Measurements from ENCODE around the gene MRPS12. TPM values are rescaled to one million over a fixed set of nuclear protein-coding genes. Genes with fewer than 3 reads are reported as not detected.
A peak's percentile ranks its signal among the peaks of the same experiment; 100 is the strongest.

Gene MRPS12
- total RNA-seq, 1 experiment from 2014 or later = 88.0 TPM

DNA sequence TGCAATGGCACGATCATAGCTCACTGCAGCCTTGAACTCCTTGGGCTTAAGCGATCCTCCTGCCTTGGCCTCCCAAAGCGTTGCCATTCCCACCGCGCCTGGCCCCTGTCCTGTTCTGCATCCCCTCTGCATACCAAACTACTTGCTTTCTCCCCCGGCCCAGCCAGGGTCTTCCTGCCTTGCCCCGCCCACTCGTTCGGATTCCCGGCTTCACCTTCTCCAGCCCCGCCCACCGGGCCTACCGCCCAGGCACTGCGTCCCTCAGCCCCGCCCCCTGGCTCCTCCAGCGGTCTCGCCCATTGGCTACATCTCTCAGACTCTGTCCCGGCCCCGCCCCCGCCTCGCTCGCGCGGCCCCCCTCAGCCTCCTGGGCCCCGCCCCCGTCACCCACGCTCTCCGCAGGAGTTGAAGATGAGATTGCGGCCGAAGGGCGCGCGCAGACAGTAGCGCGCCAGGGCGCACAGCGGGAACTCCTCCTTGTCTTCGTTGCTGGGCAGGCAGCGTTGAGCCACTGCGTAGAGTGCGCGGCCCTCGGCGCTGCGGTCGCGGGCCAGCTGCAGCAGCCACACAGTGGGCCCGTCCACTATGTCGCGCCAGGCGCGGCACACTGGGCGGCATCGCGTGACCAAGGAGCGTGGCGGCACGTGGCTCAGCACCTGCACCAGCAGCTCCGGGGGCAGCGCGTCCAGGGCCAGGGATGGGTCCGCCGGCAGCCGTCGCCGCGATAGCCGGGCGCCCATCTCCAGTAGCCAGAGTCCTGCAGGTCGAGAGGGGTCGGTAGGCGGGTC is 19.0 kb downstream of the MRPS12 start (continued):
- TF ChIP-seq, protein P1, sequence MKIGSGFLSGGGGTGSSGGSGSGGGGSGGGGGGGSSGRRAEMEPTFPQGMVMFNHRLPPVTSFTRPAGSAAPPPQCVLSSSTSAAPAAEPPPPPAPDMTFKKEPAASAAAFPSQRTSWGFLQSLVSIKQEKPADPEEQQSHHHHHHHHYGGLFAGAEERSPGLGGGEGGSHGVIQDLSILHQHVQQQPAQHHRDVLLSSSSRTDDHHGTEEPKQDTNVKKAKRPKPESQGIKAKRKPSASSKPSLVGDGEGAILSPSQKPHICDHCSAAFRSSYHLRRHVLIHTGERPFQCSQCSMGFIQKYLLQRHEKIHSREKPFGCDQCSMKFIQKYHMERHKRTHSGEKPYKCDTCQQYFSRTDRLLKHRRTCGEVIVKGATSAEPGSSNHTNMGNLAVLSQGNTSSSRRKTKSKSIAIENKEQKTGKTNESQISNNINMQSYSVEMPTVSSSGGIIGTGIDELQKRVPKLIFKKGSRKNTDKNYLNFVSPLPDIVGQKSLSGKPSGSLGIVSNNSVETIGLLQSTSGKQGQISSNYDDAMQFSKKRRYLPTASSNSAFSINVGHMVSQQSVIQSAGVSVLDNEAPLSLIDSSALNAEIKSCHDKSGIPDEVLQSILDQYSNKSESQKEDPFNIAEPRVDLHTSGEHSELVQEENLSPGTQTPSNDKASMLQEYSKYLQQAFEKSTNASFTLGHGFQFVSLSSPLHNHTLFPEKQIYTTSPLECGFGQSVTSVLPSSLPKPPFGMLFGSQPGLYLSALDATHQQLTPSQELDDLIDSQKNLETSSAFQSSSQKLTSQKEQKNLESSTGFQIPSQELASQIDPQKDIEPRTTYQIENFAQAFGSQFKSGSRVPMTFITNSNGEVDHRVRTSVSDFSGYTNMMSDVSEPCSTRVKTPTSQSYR (CRISPR knock-in tag; IDR thresholded peaks at IDR 0.05) = no peak
- no peak for TF ChIP-seq ZNF219 (CRISPR knock-in tag; IDR thresholded peaks at IDR 0.05; ENCODE audit: borderline replicate concordance)
- TF ChIP-seq, protein P2, sequence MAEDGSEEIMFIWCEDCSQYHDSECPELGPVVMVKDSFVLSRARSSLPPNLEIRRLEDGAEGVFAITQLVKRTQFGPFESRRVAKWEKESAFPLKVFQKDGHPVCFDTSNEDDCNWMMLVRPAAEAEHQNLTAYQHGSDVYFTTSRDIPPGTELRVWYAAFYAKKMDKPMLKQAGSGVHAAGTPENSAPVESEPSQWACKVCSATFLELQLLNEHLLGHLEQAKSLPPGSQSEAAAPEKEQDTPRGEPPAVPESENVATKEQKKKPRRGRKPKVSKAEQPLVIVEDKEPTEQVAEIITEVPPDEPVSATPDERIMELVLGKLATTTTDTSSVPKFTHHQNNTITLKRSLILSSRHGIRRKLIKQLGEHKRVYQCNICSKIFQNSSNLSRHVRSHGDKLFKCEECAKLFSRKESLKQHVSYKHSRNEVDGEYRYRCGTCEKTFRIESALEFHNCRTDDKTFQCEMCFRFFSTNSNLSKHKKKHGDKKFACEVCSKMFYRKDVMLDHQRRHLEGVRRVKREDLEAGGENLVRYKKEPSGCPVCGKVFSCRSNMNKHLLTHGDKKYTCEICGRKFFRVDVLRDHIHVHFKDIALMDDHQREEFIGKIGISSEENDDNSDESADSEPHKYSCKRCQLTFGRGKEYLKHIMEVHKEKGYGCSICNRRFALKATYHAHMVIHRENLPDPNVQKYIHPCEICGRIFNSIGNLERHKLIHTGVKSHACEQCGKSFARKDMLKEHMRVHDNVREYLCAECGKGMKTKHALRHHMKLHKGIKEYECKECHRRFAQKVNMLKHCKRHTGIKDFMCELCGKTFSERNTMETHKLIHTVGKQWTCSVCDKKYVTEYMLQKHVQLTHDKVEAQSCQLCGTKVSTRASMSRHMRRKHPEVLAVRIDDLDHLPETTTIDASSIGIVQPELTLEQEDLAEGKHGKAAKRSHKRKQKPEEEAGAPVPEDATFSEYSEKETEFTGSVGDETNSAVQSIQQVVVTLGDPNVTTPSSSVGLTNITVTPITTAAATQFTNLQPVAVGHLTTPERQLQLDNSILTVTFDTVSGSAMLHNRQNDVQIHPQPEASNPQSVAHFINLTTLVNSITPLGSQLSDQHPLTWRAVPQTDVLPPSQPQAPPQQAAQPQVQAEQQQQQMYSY (CRISPR knock-in tag; IDR thresholded peaks at IDR 0.05) = peak; percentile 53; the same call in 1 of the 2 replicates
- TF ChIP-seq CBFB (CRISPR knock-in tag; IDR thresholded peaks at IDR 0.05; ENCODE audit: low read depth) = 0 out of 2 replicates have a peak, but pooled peaks have one; percentile 45
- TF ChIP-seq, protein P3, sequence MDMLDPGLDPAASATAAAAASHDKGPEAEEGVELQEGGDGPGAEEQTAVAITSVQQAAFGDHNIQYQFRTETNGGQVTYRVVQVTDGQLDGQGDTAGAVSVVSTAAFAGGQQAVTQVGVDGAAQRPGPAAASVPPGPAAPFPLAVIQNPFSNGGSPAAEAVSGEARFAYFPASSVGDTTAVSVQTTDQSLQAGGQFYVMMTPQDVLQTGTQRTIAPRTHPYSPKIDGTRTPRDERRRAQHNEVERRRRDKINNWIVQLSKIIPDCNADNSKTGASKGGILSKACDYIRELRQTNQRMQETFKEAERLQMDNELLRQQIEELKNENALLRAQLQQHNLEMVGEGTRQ (CRISPR knock-in tag; IDR thresholded peaks at IDR 0.05) = peak; percentile 70
- TF ChIP-seq, protein P4, sequence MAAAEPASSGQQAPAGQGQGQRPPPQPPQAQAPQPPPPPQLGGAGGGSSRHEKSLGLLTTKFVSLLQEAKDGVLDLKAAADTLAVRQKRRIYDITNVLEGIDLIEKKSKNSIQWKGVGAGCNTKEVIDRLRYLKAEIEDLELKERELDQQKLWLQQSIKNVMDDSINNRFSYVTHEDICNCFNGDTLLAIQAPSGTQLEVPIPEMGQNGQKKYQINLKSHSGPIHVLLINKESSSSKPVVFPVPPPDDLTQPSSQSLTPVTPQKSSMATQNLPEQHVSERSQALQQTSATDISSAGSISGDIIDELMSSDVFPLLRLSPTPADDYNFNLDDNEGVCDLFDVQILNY (CRISPR knock-in tag; IDR thresholded peaks at IDR 0.05) = 0 out of 2 replicates have a peak, but pooled peaks have one; percentile 57
- peak; percentile 89; the same call in 1 of the 2 replicates for TF ChIP-seq TEAD1 (CRISPR knock-in tag; IDR thresholded peaks at IDR 0.05)
- TF ChIP-seq, protein P5, sequence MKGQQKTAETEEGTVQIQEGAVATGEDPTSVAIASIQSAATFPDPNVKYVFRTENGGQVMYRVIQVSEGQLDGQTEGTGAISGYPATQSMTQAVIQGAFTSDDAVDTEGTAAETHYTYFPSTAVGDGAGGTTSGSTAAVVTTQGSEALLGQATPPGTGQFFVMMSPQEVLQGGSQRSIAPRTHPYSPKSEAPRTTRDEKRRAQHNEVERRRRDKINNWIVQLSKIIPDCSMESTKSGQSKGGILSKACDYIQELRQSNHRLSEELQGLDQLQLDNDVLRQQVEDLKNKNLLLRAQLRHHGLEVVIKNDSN (CRISPR knock-in tag; IDR thresholded peaks at IDR 0.05) = peak; percentile 71
- TF ChIP-seq, protein P6, sequence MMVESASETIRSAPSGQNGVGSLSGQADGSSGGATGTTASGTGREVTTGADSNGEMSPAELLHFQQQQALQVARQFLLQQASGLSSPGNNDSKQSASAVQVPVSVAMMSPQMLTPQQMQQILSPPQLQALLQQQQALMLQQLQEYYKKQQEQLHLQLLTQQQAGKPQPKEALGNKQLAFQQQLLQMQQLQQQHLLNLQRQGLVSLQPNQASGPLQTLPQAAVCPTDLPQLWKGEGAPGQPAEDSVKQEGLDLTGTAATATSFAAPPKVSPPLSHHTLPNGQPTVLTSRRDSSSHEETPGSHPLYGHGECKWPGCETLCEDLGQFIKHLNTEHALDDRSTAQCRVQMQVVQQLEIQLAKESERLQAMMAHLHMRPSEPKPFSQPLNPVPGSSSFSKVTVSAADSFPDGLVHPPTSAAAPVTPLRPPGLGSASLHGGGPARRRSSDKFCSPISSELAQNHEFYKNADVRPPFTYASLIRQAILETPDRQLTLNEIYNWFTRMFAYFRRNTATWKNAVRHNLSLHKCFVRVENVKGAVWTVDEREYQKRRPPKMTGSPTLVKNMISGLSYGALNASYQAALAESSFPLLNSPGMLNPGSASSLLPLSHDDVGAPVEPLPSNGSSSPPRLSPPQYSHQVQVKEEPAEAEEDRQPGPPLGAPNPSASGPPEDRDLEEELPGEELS (CRISPR knock-in tag; IDR thresholded peaks at IDR 0.05) = peak; percentile 90
- TF ChIP-seq, protein P7, sequence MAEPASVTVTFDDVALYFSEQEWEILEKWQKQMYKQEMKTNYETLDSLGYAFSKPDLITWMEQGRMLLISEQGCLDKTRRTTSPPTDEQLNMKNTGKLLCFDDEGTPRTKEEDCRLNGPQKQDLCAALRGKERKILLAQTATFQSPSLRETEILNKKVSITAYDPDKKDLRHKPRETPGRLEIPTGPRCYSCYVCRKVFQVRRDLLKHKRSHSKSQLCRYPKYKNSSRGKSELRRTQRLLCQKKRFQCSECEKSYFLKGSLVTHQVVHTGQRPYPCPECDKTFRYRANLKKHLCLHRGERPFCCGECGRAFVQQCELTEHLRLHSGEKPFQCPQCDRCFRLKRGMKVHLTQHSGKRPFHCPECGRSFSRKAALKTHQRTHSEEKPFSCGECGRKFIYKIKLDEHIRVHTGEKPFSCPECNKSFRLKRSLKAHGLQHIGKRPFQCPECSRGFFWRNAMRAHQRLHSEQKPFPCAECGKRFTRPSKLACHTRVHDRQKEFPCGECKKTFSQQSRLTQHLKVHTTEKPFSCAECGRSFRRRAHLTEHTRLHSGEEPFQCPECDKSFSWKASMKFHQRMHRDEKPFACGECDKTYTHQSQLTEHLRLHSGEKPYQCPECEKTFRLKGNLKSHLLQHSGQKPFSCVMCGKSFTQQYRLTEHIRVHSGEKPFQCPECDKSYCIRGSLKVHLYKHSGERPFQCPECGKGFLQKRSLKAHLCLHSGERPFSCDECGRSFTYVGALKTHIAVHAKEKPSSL (CRISPR knock-in tag; conservative IDR thresholded peaks at IDR 0.05) = no peak
- TF ChIP-seq SP1 (CRISPR knock-in tag; conservative IDR thresholded peaks at IDR 0.05) = peak; percentile 89
- TF ChIP-seq, protein P8, sequence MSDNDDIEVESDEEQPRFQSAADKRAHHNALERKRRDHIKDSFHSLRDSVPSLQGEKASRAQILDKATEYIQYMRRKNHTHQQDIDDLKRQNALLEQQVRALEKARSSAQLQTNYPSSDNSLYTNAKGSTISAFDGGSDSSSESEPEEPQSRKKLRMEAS (CRISPR knock-in tag; IDR thresholded peaks at IDR 0.05) = peak; percentile 92
- TF ChIP-seq ZNF232 (CRISPR knock-in tag; IDR thresholded peaks at IDR 0.05) = peak; percentile 95
- TF ChIP-seq, protein P9, sequence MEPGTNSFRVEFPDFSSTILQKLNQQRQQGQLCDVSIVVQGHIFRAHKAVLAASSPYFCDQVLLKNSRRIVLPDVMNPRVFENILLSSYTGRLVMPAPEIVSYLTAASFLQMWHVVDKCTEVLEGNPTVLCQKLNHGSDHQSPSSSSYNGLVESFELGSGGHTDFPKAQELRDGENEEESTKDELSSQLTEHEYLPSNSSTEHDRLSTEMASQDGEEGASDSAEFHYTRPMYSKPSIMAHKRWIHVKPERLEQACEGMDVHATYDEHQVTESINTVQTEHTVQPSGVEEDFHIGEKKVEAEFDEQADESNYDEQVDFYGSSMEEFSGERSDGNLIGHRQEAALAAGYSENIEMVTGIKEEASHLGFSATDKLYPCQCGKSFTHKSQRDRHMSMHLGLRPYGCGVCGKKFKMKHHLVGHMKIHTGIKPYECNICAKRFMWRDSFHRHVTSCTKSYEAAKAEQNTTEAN (CRISPR knock-in tag; IDR thresholded peaks at IDR 0.05) = peak; percentile 51; the same call in 1 of the 2 replicates
- TF ChIP-seq, protein P10, sequence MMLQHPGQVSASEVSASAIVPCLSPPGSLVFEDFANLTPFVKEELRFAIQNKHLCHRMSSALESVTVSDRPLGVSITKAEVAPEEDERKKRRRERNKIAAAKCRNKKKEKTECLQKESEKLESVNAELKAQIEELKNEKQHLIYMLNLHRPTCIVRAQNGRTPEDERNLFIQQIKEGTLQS (CRISPR knock-in tag; conservative IDR thresholded peaks at IDR 0.05) = no peak
- peak; percentile 86 for TF ChIP-seq MYBL2 (CRISPR knock-in tag; IDR thresholded peaks at IDR 0.05)
- 0 out of 2 replicates have a peak, but pooled peaks have one; percentile 36 for TF ChIP-seq EMX1 (CRISPR knock-in tag; IDR thresholded peaks at IDR 0.05)
- TF ChIP-seq, protein P11, sequence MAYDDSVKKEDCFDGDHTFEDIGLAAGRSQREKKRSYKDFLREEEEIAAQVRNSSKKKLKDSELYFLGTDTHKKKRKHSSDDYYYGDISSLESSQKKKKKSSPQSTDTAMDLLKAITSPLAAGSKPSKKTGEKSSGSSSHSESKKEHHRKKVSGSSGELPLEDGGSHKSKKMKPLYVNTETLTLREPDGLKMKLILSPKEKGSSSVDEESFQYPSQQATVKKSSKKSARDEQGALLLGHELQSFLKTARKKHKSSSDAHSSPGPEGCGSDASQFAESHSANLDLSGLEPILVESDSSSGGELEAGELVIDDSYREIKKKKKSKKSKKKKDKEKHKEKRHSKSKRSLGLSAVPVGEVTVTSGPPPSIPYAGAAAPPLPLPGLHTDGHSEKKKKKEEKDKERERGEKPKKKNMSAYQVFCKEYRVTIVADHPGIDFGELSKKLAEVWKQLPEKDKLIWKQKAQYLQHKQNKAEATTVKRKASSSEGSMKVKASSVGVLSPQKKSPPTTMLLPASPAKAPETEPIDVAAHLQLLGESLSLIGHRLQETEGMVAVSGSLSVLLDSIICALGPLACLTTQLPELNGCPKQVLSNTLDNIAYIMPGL (CRISPR knock-in tag; IDR thresholded peaks at IDR 0.05) = peak; percentile 71; the same call in 1 of the 2 replicates
- TF ChIP-seq NFYB (CRISPR knock-in tag; conservative IDR thresholded peaks at IDR 0.05; ENCODE audit: low read depth) = 0 out of 2 replicates have a peak, but pooled peaks have one; percentile 18

Data from WTC11 (cell line).